T47D (cell line): Measurements from ENCODE around the gene SPAG9.

Experiments used
- DNase-seq, 2 experiments: peaks; one replicate each; pipeline versions ENCODE4 v3.0.0 to v3.0.0-alpha.2; 2011 to 2012; ENCODE audit warnings: low read depth in 1 of 2, low spot score in 1 of 2
- JUND ChIP-seq: IDR thresholded peaks from 2 replicates; pipeline ENCODE4 v1.6.1; 2012; ENCODE audit warnings: low read depth
- in situ Hi-C: cut with HindIII; loops from 2 replicates; pipeline ENCODE4 v1.10.0; 2016; ENCODE audit warnings: low sequenced_read_pairs, low pct_unique_long_range_greater_than_20kb

Gene SPAG9

GRCh38 chr17:51064061-51064735, 56.5 kb downstream of the SPAG9 start:
- TF ChIP-seq JUND, result no peak
- no peak for DNase-seq
- in situ Hi-C loops, result no loop called here

DNA sequence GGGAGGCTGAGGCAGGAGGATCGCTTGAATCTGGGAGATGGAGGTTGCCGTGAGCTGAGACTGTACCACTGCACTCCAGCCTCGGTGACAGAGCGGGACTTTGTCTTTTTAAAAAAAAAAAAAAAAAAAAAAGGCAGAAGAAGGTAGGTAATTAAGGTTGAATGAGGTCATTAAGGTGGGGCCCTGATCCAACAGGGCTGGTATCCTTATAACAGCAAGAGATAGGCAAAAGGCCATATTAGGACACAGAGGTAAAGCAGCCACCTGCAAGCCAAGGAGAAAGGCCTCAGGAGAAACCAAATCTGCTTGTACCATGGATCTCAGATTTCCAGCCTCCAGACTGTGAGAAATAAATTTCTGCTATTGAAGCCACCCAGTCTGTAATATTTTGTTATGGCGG, 60.3 kb downstream of the SPAG9 start:
- no peak for DNase-seq
- in situ Hi-C loops, result no loop called here
- TF ChIP-seq JUND, result no peak

GRCh38 chr17:51059781-51060180, 60.9 kb downstream of the SPAG9 start:
- in situ Hi-C loops, result no loop called here
- no peak for DNase-seq

GRCh38 chr17:51057534-51057933, 63.1 kb downstream of the SPAG9 start:
- in situ Hi-C loops, result no loop called here
- no peak for TF ChIP-seq JUND
- no peak for DNase-seq

More at GRCh38 chr17:51059781-51060180, 60.9 kb downstream of the SPAG9 start:
- no peak for TF ChIP-seq JUND

DNA sequence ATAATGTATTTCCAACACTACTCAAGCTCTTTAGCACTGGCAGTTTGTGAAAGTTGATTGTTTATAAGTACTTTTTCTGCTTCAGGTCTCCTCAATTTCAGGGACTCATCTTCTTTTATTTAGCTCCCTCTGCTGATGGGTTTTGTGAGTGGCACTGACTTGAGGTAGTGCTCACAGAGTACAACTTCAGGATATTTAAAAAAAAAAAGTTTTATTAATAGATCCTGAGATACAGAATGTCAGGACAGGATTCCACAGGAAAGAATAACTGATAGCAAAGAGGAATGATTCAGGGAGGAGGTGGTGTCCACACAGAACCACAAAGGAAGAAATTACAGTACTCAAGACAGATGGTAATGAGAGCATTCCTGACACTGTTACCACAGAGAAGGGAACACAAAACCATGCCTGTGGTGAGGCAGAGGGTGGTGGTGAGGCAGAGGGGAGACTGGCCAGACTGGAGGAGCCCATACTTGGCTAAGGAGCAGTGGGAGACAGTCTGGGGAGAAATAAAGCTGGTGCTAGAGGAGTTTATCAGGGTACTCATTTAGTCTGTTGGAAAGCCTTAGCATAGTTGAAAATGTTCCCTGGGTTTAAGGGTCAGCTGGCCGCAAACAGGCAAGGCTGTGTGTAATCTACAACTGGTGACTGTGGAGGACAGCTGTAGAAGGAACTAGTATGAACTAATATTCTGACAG, 63.7 kb downstream of the SPAG9 start:
- in situ Hi-C loops, result no loop called here
- peak; percentile 46 to 81 for DNase-seq
- no peak for TF ChIP-seq JUND

DNA sequence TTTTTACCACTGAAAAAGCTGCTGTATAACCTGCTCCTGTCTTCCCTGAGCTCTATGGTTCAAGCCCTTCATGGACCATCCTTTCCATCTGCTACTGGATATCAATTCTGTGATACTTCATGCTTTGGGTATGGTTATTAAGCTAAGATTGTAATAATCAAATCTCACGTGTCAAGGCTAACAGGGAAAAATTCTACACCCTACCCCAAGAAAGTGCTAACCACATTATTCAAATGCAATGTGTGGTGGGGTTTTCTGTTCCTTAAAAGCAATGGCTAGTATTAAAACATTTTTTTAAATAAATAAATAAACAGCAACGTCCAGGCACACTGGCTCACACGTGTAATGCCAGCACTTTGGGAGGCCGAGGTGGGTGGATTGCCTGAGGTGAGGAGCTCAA, 65.9 kb downstream of the SPAG9 start:
- in situ Hi-C loops, result no loop called here
- no peak for DNase-seq
- TF ChIP-seq JUND, result no peak

DNA sequence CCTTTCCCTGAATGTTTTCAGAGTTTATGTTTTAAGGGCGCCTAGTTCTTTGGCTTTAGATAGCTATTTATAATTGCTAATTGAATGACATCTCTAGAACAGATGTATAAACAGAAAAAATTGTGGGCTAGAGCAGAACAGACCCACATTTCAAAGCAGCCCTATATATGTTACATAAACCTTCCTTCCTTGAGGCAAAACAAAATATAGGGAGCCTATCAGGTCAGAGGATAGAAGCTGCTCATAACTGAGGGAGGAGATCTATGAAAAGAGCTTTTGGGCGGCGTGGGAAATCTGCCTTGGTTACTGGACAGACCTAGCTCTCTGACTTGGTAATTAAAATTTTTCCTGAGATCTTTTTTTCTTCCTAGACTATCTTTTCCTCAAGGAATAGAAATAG, 68.4 kb downstream of the SPAG9 start:
- TF ChIP-seq JUND, result no peak
- in situ Hi-C loops, result no loop called here

DNA sequence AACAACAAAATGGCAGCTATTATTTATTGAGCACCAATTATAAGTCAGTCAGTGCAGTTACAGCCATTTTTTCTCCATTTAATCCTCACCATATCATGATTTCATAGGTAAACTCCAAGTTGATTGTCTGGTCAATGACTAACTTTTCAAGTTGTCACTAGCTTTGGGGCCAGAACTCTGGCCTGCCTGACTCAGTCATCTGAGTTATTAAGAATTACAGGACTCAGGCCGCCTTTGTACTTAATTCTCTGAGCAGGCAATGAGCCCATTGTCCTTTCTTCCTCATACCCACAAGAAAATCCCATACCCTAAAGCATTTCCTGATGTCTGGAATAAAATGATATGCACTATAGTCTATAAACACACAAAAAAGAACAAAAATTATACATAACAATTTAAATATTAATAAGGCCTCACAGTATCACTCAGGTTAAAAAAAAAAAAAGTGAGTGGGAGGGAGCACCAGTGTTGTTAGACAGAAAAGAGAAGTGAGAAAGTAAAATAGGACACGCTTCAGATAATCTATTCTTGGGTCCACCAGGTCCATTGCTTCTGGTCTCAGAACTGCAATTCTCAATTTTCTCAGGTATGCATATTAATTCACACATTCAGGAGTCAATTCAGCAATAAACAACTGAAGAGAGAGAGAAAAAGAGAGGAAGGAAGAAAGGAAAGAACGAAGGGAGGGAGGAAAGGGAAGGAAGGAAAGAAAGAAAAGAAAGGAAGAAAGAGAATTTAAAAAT, 70.2 kb downstream of the SPAG9 start:
- TF ChIP-seq JUND, result no peak
- no peak for DNase-seq
- in situ Hi-C loops, result no loop called here

More for the DNA sequence above, 68.4 kb downstream of the SPAG9 start:
- no peak for DNase-seq

DNA sequence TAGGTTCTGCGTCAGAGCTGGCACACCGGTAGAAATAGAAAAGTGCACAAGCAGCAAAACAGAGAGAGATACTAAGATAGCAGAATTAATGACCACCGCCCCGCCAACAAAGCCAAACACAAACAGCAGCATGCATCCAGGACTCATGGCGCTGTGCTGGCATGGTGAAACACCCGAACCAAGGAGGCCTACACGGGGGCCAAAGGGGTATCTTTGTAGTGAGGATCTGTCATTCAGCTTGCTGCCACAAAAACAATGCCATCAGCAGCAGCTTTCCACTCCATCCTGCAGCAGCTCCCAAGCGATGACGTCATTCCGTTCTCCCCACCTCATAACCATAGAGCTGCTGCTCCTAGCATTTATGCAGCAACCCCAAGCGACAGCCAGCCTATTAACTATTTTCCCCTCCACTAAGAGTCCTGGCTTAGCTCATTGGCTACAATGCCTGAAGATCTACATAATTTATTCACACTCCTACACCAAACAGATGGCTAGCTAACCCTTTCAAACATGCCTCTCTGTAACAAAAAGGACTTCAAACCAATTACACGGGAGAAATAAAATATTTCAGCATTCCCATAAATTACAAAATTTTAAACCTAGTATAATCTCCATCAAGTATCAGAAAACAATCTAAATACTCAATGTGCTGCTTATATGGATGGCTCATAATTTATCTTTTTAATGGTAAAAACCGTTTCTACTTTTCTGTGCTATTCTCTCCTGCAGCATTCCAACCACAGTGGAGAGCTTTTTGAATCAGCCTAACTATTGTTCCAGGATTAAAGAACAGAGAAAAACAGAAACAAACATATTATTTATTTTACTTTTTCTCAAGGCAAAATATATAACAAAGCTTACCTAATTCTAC, 73.9 kb downstream of the SPAG9 start:
- DNase-seq, result peak in 1 of 2 experiments; percentile 65
- in situ Hi-C loops, result no loop called here
- TF ChIP-seq JUND, result no peak

DNA sequence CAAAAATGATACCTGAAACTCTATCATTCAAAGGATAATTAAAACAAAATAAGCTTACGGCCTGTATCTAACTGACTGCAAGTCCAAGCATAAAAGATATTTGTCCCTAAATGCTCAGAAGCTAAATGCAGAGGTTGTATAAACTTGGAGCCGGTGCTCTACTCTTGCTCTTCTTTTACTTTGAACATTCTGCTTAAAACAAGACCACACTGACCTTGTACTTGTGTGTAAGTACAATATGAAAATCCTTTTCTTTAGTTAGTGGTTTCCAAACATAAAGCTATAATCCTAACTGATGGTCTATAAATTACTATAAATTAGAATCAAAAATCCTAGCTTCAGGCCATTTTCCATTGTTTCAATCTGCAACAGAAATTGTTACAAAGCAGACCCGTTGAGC, 74.6 kb downstream of the SPAG9 start:
- TF ChIP-seq JUND, result no peak
- in situ Hi-C loops, result no loop called here
- DNase-seq, result no peak

GRCh38 chr17:51045621-51046020, 75.0 kb downstream of the SPAG9 start:
- no peak for DNase-seq
- in situ Hi-C loops, result no loop called here
- TF ChIP-seq JUND, result no peak

DNA sequence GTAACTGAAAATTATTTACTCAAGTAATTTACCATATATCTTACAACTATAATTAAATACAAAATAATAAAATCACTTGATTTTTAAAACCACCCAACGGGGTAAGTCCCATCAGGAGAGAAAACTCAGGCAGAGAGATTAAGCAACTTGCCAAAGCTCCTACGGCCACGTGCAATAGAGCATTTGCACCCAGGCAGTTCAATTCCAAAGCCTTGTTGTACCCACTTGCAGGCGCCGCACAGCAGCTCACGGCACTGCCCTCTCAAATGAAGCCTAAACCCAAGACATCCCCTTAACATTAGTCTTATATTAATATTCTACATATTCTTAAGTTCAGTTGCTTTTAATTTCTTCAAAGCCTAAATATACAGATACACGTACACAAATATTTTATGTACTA, 75.7 kb downstream of the SPAG9 start:
- TF ChIP-seq JUND, result no peak
- DNase-seq, result no peak
- in situ Hi-C loops, result no loop called here

DNA sequence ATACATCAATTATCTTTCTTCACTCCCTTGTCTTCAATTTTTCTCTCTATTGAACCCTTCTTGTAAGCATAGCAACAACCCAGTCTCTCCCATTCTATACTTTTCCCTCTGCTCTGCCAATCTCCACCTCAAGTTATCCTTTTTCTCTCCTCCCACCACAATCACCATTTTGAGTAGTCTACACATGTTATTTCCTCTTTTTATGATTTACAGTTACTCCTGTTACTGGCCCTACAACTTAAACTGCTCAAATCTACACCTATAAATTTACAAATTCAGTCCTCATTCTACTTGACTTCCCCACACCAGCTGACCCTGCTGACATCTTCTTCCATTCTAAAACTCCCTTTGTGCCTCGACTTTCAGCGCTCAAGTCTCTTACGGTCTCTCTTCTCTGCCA, 84.6 kb downstream of the SPAG9 start:
- TF ChIP-seq JUND, result no peak
- in situ Hi-C loops, result no loop called here
- no peak for DNase-seq
